ENCODE measurements around the gene RPS6KB2.

RPS6KB2 gene

GRCh38 chr11:67452141-67452952 is 24.1 kb downstream of the RPS6KB2 start, which contains the start of gene GPR152:
GPR152 (minus strand) TSS chr11:67452729; CDS start chr11:67452724, 5 bp downstream.
- H3K27ac ChIP-seq (ENCODE audit: low read depth, low read length, poor library complexity, severe bottlenecking), result no peak within 1 kb of the TSS
- no peaks in the 10 kb centered on the region for H3K36me3 ChIP-seq (ENCODE audit: insufficient read depth, low read length)
- no peaks in the 10 kb centered on the region for H3F3A ChIP-seq (ENCODE audit: insufficient read depth, low read length)
- no peaks in the 10 kb centered on the region for H3K27me3 ChIP-seq (ENCODE audit: insufficient read depth, low read length)
- peaks cover 23% of the 10 kb centered on the region for H3K4me1 ChIP-seq (ENCODE audit: insufficient read depth, low read length, severe bottlenecking)
- H3K79me2 ChIP-seq (ENCODE audit: insufficient read depth, low read length), result no peaks in the 10 kb centered on the region
- H3K4me3 ChIP-seq (ENCODE audit: low read depth, low read length, poor library complexity, severe bottlenecking), result no peak within 1 kb of the TSS
- no peak for TF ChIP-seq CTCF (IDR thresholded peaks at IDR 0.05; ENCODE audit: low read length)
- no peak for TF ChIP-seq EZH2 (IDR thresholded peaks at IDR 0.05; ENCODE audit: borderline replicate concordance, low read length)
- H4K20me1 ChIP-seq (ENCODE audit: insufficient read depth, low read length), result no peaks in the 10 kb centered on the region
- no peak within 1 kb of the TSS for H3K4me2 ChIP-seq (ENCODE audit: low read length)
- H3K9me3 ChIP-seq (ENCODE audit: low read length), result no peaks in the 10 kb centered on the region
- H2AFZ ChIP-seq (ENCODE audit: low read length), result no peak within 1 kb of the TSS
- H3K9ac ChIP-seq (ENCODE audit: low read length), result no peak within 1 kb of the TSS
- no peaks in the 10 kb centered on the region for H3K9me2 ChIP-seq (ENCODE audit: low read depth, low read length)

- H3K9me3 ChIP-seq (ENCODE audit: low read length), result no peaks in the 10 kb centered on the region
- H3K27me3 ChIP-seq (ENCODE audit: insufficient read depth, low read length), result no peaks in the 10 kb centered on the region
- H2AFZ ChIP-seq (ENCODE audit: low read length), result no peak overlapping the region
- no peaks in the 10 kb centered on the region for H3K9me2 ChIP-seq (ENCODE audit: low read depth, low read length)
- no peak overlapping the region for H3K4me2 ChIP-seq (ENCODE audit: low read length)
- no peak overlapping the region for H3K27ac ChIP-seq (ENCODE audit: low read depth, low read length, poor library complexity, severe bottlenecking)
- H3F3A ChIP-seq (ENCODE audit: insufficient read depth, low read length), result no peaks in the 10 kb centered on the region
- H3K4me1 ChIP-seq (ENCODE audit: insufficient read depth, low read length, severe bottlenecking), result peaks cover 28% of the 10 kb centered on the region
- H3K79me2 ChIP-seq (ENCODE audit: insufficient read depth, low read length), result no peaks in the 10 kb centered on the region
- no peak overlapping the region for H3K4me3 ChIP-seq (ENCODE audit: low read depth, low read length, poor library complexity, severe bottlenecking)
- no peaks in the 10 kb centered on the region for H3K36me3 ChIP-seq (ENCODE audit: insufficient read depth, low read length)
- no peaks in the 10 kb centered on the region for H4K20me1 ChIP-seq (ENCODE audit: insufficient read depth, low read length)
- no peak for TF ChIP-seq CTCF (IDR thresholded peaks at IDR 0.05; ENCODE audit: low read length)
- no peak for TF ChIP-seq EZH2 (IDR thresholded peaks at IDR 0.05; ENCODE audit: borderline replicate concordance, low read length)
- H3K9ac ChIP-seq (ENCODE audit: low read length), result no peak overlapping the region
Observed at GRCh38 chr11:67453816-67454732, 25.8 kb downstream of the RPS6KB2 start.

- H3F3A ChIP-seq (ENCODE audit: insufficient read depth, low read length), result 0 out of 2 replicates have a peak, but pooled peaks cover 5% of the 10 kb centered on the region
- H3K9me3 ChIP-seq (ENCODE audit: low read length), result no peaks in the 10 kb centered on the region
- H3K79me2 ChIP-seq (ENCODE audit: insufficient read depth, low read length), result no peaks in the 10 kb centered on the region
- TF ChIP-seq EZH2 (IDR thresholded peaks at IDR 0.05; ENCODE audit: borderline replicate concordance, low read length) (no peak), CTCF (IDR thresholded peaks at IDR 0.05; ENCODE audit: low read length) (no peak)
- H3K9ac ChIP-seq (ENCODE audit: low read length), result no peak within 1 kb of the TSS
- H3K27me3 ChIP-seq (ENCODE audit: insufficient read depth, low read length), result no peaks in the 10 kb centered on the region
- no peak within 1 kb of the TSS for H3K27ac ChIP-seq (ENCODE audit: low read depth, low read length, poor library complexity, severe bottlenecking)
- no peak within 1 kb of the TSS for H3K4me3 ChIP-seq (ENCODE audit: low read depth, low read length, poor library complexity, severe bottlenecking)
- H3K9me2 ChIP-seq (ENCODE audit: low read depth, low read length), result no peaks in the 10 kb centered on the region
- H3K36me3 ChIP-seq (ENCODE audit: insufficient read depth, low read length), result no peaks in the 10 kb centered on the region
- no peak within 1 kb of the TSS for H2AFZ ChIP-seq (ENCODE audit: low read length)
- H4K20me1 ChIP-seq (ENCODE audit: insufficient read depth, low read length), result no peaks in the 10 kb centered on the region
- no peak within 1 kb of the TSS for H3K4me2 ChIP-seq (ENCODE audit: low read length)
- H3K4me1 ChIP-seq (ENCODE audit: insufficient read depth, low read length, severe bottlenecking), result peaks cover 28% of the 10 kb centered on the region
Observed at GRCh38 chr11:67455054-67455453, 26.8 kb downstream of the RPS6KB2 start, which contains the start of gene CABP4. CABP4 (plus strand) TSS chr11:67455354; CDS start chr11:67455424, 70 bp downstream.

Measured in OCI-LY1 (cell line).